SK-N-MC (cell line): ENCODE data around the gene CALN1.

Experiments used
- EZH2 ChIP-seq: fragments of 200-600 bp; sonication (generic); IDR thresholded peaks from one replicate; pipeline ENCODE4 v1.6.1; 2017; ENCODE audit warnings: antibody characterized with exemption
- POLR2AphosphoS5 ChIP-seq: IDR thresholded peaks from 2 replicates; pipeline ENCODE4 v1.6.1; 2012; ENCODE audit warnings: mild to moderate bottlenecking, low read depth, low read length, borderline replicate concordance

DNA sequence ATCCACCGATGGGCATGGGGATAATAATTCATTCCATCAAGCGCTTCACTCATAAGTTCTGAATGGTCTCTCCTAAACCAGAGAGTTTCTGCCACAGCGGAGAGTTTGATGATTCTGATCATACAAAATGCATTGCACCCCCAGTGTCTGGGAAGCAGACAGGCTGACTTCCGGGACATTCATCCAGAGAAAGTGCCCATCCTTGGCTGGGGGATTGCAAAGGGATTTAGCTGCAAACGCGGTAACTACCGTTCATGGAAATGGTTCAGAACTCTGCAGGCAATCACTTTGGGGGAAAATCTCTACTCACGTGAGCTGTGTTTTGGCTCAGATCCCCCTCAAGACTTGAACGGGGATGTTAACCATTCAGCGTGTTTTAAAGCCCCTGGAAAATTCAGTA lies 33.4 kb upstream of the CALN1 start:
- TF ChIP-seq EZH2 (no peak), POLR2AphosphoS5 (no peak)
